ENCODE measurements around the gene AKAP13.
"Not testable (repeated sequence)": the region's sequence is repeated elsewhere in the genome, so short reads cannot be mapped to it uniquely, and the experiment has no call there.

- not testable (repeated sequence) for TF ChIP-seq CTCF, POLR2A (IDR thresholded peaks at IDR 0.05)
These were observed 285.3 kb downstream of the AKAP13 start for GRCh38 chr15:85665677-85666076.
